H1 (cell line): Measurements from ENCODE around the gene PTS. TPM values are rescaled to one million over a fixed set of nuclear protein-coding genes. Genes with fewer than 3 reads are reported as not detected.

Experiments
- CTCF ChIA-PET: fragments of 300-600 bp; sonication (Branson Sonifier 250); formaldehyde crosslinking; loops from one replicate; lab custom pipeline; 2021; ENCODE audit not compliant: partially characterized antibody; lab: Charles Lee
- POLR2A ChIA-PET: fragments of 300-600 bp; sonication (Branson Sonifier 250); formaldehyde crosslinking; loops from one replicate; lab custom pipeline; 2021; ENCODE audit warnings: inconsistent platforms; ENCODE audit not compliant: partially characterized antibody; lab: Charles Lee
- DNase-seq, 2 experiments: peaks; one replicate each; pipeline versions ENCODE4 v3.0.0 to v3.0.0-alpha.2; 2010 to 2022; ENCODE audit warnings: low spot score in 2 of 2, low read depth in 1 of 2, mixed read lengths in 1 of 2
- FAIRE-seq: peaks from 2 replicates; lab custom pipeline; 2011; peaks lifted over from hg19 to GRCh38; lab: Jason Lieb, UNC
- H2AFZ ChIP-seq: 2 replicates; pipeline ENCODE4 v1.8.1; 2012; ENCODE audit warnings: low read length, inconsistent platforms
- H2AK5ac ChIP-seq: 2 replicates; pipeline ENCODE4 v1.6.1; 2013; ENCODE audit warnings: low read depth, low read length
- H2BK120ac ChIP-seq: replicated peaks from 2 replicates; pipeline ENCODE3; 2013; ENCODE audit warnings: low read depth, low read length, inconsistent platforms
- H2BK12ac ChIP-seq: 2 replicates; pipeline ENCODE4 v1.6.1; 2013; ENCODE audit warnings: low read depth, low read length
- H2BK15ac ChIP-seq: 2 replicates; pipeline ENCODE4 v1.6.1; 2013; ENCODE audit warnings: low read length
- H2BK20ac ChIP-seq: 2 replicates; pipeline ENCODE4 v1.6.1; 2013; ENCODE audit warnings: low read length
- H2BK5ac ChIP-seq: 2 replicates; pipeline ENCODE4 v1.6.1; 2013; ENCODE audit warnings: low read depth, low read length
- H3K14ac ChIP-seq: 2 replicates; pipeline ENCODE4 v1.6.1; 2013; ENCODE audit warnings: inconsistent platforms; ENCODE audit not compliant: insufficient read length
- H3K18ac ChIP-seq: 2 replicates; pipeline ENCODE4 v1.6.1; 2013; ENCODE audit warnings: low read length; ENCODE audit errors: extremely low read depth
- H3K23ac ChIP-seq: 2 replicates; pipeline ENCODE4 v1.6.1; 2013; ENCODE audit warnings: inconsistent platforms; ENCODE audit not compliant: insufficient read length
- H3K23me2 ChIP-seq: 2 replicates; pipeline ENCODE4 v1.6.1; 2013; ENCODE audit warnings: low read depth, low read length
- H3K27ac ChIP-seq: 2 replicates; pipeline ENCODE4 v1.6.1; 2011; ENCODE audit warnings: low read depth, low read length, inconsistent platforms
- H3K27me3 ChIP-seq, 4 experiments: replicated peaks in 1 of 4; 1 replicate in 1 of 4; 2 replicates in 3 of 4; pipeline versions ENCODE4 v1.6.1 to v1.8.1; 2011 to 2013; ENCODE audit warnings: low read length in 3 of 4, mild to moderate bottlenecking in 3 of 4, inconsistent platforms in 2 of 4, mixed read lengths in 2 of 4, moderate library complexity in 1 of 4; ENCODE audit not compliant: control insufficient read depth in 3 of 4, insufficient read depth in 3 of 4; ENCODE audit errors: extremely low read depth in 1 of 4
- H3K36me3 ChIP-seq, 4 experiments: 2 replicates each; pipeline versions ENCODE4 v1.6.1 to v1.8.1; 2011 to 2013; ENCODE audit warnings: mild to moderate bottlenecking in 4 of 4, low read length in 3 of 4, moderate library complexity in 2 of 4, control low read depth in 1 of 4, inconsistent platforms in 1 of 4; ENCODE audit not compliant: insufficient read depth in 4 of 4, control insufficient read depth in 2 of 4
- H3K4ac ChIP-seq: replicated peaks from 2 replicates; pipeline ENCODE3; 2013; ENCODE audit warnings: low read length, low read depth, mixed read lengths, inconsistent platforms; ENCODE audit not compliant: insufficient read length
- H3K4me1 ChIP-seq, 4 experiments: replicated peaks in 1 of 4; 1 replicate in 1 of 4; 2 replicates in 3 of 4; pipeline versions ENCODE4 v1.6.1 to v1.8.1; 2011 to 2013; ENCODE audit warnings: low read length in 3 of 4, inconsistent platforms in 2 of 4, mixed read lengths in 1 of 4; ENCODE audit not compliant: insufficient read depth in 4 of 4, control insufficient read depth in 3 of 4
- H3K4me2 ChIP-seq, 2 experiments: 2 replicates each; pipeline versions ENCODE4 v1.6.1 to v1.8.1; 2011 to 2013; ENCODE audit warnings: low read depth in 2 of 2, low read length in 2 of 2, control low read depth in 1 of 2, inconsistent platforms in 1 of 2, mild to moderate bottlenecking in 1 of 2; ENCODE audit not compliant: insufficient read depth in 1 of 2
- H3K4me3 ChIP-seq, 4 experiments: fragments of 200-600, 300-600 bp in 1 of 4; sonication (generic), shearing (Covaris generic), sonication (Bioruptor Twin) in 1 of 4; 2 replicates each; pipeline versions ENCODE4 v1.5.1 to v1.8.1; 2011 to 2016; ENCODE audit warnings: low read length in 4 of 4, low read depth in 3 of 4, control low read depth in 2 of 4, inconsistent platforms in 2 of 4, mild to moderate bottlenecking in 2 of 4, mixed read lengths in 1 of 4, moderate library complexity in 1 of 4; ENCODE audit not compliant: insufficient read depth in 2 of 4; ENCODE audit errors: extremely low read depth in 1 of 4
- H3K56ac ChIP-seq: replicated peaks from 2 replicates; pipeline ENCODE3; 2013; ENCODE audit warnings: low read depth, mild to moderate bottlenecking, mixed read lengths, low read length, inconsistent platforms; ENCODE audit not compliant: insufficient read length
- H3K79me1 ChIP-seq: 2 replicates; pipeline ENCODE4 v1.6.1; 2013; ENCODE audit warnings: low read depth, low read length, control low read depth
- H3K79me2 ChIP-seq, 2 experiments: 2 replicates each; pipeline versions ENCODE4 v1.6.1 to v1.8.1; 2012 to 2013; ENCODE audit warnings: low read length in 2 of 2, mild to moderate bottlenecking in 2 of 2, inconsistent platforms in 1 of 2; ENCODE audit not compliant: insufficient read depth in 2 of 2, control insufficient read depth in 1 of 2
- H3K9ac ChIP-seq, 4 experiments: replicated peaks in 1 of 4; 1 replicate in 1 of 4; 2 replicates in 3 of 4; pipeline versions ENCODE4 v1.6.1 to v1.8.1; 2011 to 2013; ENCODE audit warnings: low read depth in 3 of 4, low read length in 3 of 4, control low read depth in 2 of 4, mild to moderate bottlenecking in 2 of 4, moderate library complexity in 2 of 4, inconsistent platforms in 1 of 4; ENCODE audit errors: extremely low read depth in 1 of 4
- H3K9me3 ChIP-seq, 2 experiments: 2 replicates each; pipeline versions ENCODE4 v1.6.1 to v1.8.1; 2012 to 2013; ENCODE audit warnings: mild to moderate bottlenecking in 2 of 2, moderate library complexity in 2 of 2, control low read depth in 1 of 2, inconsistent platforms in 1 of 2, low read depth in 1 of 2, low read length in 1 of 2, mixed read lengths in 1 of 2; ENCODE audit not compliant: insufficient read depth in 2 of 2
- H4K20me1 ChIP-seq, 2 experiments: replicated peaks in 1 of 2; 2 replicates each; pipeline versions ENCODE3 to v1.8.1; 2011 to 2013; ENCODE audit warnings: inconsistent platforms in 2 of 2, low read length in 2 of 2, mild to moderate bottlenecking in 1 of 2; ENCODE audit not compliant: insufficient read depth in 2 of 2, control insufficient read depth in 1 of 2
- H4K5ac ChIP-seq: 2 replicates; pipeline ENCODE4 v1.6.1; 2013; ENCODE audit warnings: low read length, low read depth, mixed read lengths, inconsistent platforms; ENCODE audit not compliant: insufficient read length
- H4K8ac ChIP-seq: 2 replicates; pipeline ENCODE4 v1.8.0; 2013; ENCODE audit warnings: mild to moderate bottlenecking, moderate library complexity, low read length, inconsistent platforms; ENCODE audit not compliant: insufficient read depth; ENCODE audit errors: extremely low read depth
- H4K91ac ChIP-seq: replicated peaks from 2 replicates; pipeline ENCODE3; 2013; ENCODE audit warnings: low read length, mixed read lengths, inconsistent platforms; ENCODE audit not compliant: insufficient read length
- BRCA1 ChIP-seq: IDR thresholded peaks from 2 replicates; pipeline ENCODE4 v1.6.1; 2012; ENCODE audit warnings: low read depth, low read length, improper control_type of control experiment
- CREB1 ChIP-seq: IDR thresholded peaks from 2 replicates; pipeline ENCODE4 v1.6.1; 2012; ENCODE audit warnings: inconsistent platforms
- FOSL1 ChIP-seq: IDR thresholded peaks from 2 replicates; pipeline ENCODE4 v1.6.1; 2011; ENCODE audit warnings: mild to moderate bottlenecking, low read depth, low read length, moderate library complexity; ENCODE audit not compliant: insufficient read depth
- KDM4A ChIP-seq: IDR thresholded peaks from one replicate; pipeline ENCODE4 v1.7.1; 2012; ENCODE audit warnings: low read depth, mild to moderate bottlenecking, moderate library complexity, low read length, inconsistent platforms; ENCODE audit not compliant: severe bottlenecking
- RNF2 ChIP-seq: fragments of 200-900, 300-1000 bp; sonication (generic); IDR thresholded peaks from 2 replicates; pipeline ENCODE4 v1.7.1; 2016; ENCODE audit warnings: borderline replicate concordance, low read depth, mild to moderate bottlenecking, antibody characterized with exemption, low read length; ENCODE audit not compliant: poor library complexity, severe bottlenecking; ENCODE audit errors: missing control alignments
- SP2 ChIP-seq: IDR thresholded peaks from 2 replicates; pipeline ENCODE4 v1.6.1; 2012; ENCODE audit warnings: mild to moderate bottlenecking, low read length, inconsistent platforms
- SP4 ChIP-seq: IDR thresholded peaks from 2 replicates; pipeline ENCODE4 v1.6.1; 2012; ENCODE audit warnings: low read length, inconsistent platforms
- ZNF274 ChIP-seq: IDR thresholded peaks from 2 replicates; pipeline ENCODE4 v1.7.0; 2012; ENCODE audit warnings: low read length, borderline replicate concordance; ENCODE audit errors: extremely low read depth
- WGBS, 2 experiments: shearing (Covaris generic) in 1 of 2; methylation state at CpG; one replicate each; pipeline versions ENCODE4 v1.1.6 to v1.1.7; 2013 to 2015; ENCODE audit warnings: low lambda C conversion rate in 2 of 2, mixed read lengths in 2 of 2, inconsistent platforms in 1 of 2, low coverage in 1 of 2, missing lambda C conversion rate in 1 of 2; ENCODE audit not compliant: insufficient replicate concordance in 2 of 2, insufficient coverage in 1 of 2, insufficient read length in 1 of 2; ENCODE audit errors: extremely low coverage in 1 of 2, missing lambda C conversion rate in 1 of 2; 5-methylcytosine and 5-hydroxymethylcytosine counted together
- polyA plus RNA-seq, 7 experiments: library from polyadenylated mRNA; depleted of rRNA in 3 of 7; stranded (reverse) in 5 of 7; unstranded in 2 of 7; fragments of >200 nt in 5 of 7; fragments of 200-250 nt in 2 of 7; gene quantifications; 1 replicate in 5 of 7; 2 replicates in 1 of 7; 4 replicates in 1 of 7; pipeline versions ENCODE4 v1.2.1 to v1.2.3, GENCODE V29; 2011 to 2013; ENCODE audit warnings: missing spikeins in 2 of 7, mixed read lengths in 2 of 7
- total RNA-seq: library from RNA; stranded (reverse); fragmentation: NEBNext Ultra II Directional; extraction: Animal tissue kit (Norgen Biotek cat#: 25700); gene quantifications from 2 replicates; pipeline ENCODE4 v1.2.1, GENCODE V29; 2021

PTS gene
- total and polyA plus RNA-seq, 2 of the 8 experiments (the other 6 are each of a cell fraction or from before 2014, with no cell fraction given) = 18.3 to 25.9 TPM

DNA sequence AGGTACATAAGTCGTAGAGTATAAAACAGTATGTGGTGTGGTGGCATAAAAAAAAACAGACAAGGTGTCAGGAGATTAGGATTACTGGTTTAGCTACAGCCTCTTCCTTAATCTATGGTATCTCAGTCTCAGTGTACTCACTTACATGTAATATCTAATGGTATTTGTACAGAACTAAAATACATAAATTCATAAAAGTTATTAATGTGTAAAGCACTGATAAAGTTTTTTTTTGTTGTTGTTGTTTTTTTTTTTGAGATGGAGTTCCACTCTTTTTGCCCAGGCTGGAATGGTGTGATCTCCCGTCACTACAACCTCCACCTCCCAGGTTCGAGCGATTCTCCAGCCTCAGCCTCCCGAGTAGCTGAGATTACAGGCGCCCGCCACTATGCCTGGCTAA is 2.9 kb downstream of the PTS start:
- CTCF ChIA-PET = interaction anchor here (2.3 to 2.7 kb wide), 2 partner anchors 10 to 45 kb away, joined by 5 to 13 read pairs; no protein-coding TSS in a partner anchor
- DNase-seq = no peak
- no peak overlapping the region for H3K56ac ChIP-seq
- no peak overlapping the region for H2BK120ac ChIP-seq
- H3K9ac ChIP-seq = no peak overlapping the region
- H4K8ac ChIP-seq = no peak overlapping the region
- H2BK20ac ChIP-seq = no peak overlapping the region
- H3K27ac ChIP-seq = no peak overlapping the region
- WGBS, 2 experiments = 86% methylated on average over 7 of the region's 7 CpGs; no CpG with 5 or more reads in 1 of the 2 experiments
- H3K9me3 ChIP-seq = no peaks in the 10 kb centered on the region
- H2AFZ ChIP-seq = no peak overlapping the region
- peaks cover 8% of the 10 kb centered on the region for H3K23me2 ChIP-seq
- H3K79me2 ChIP-seq = peaks cover 0 to 22% of the 10 kb centered on the region in 2 experiments; a peak in 2 of 4 replicates
- H3K4me1 ChIP-seq = no peaks in the 10 kb centered on the region; a peak in 1 of 7 replicates
- peaks cover 0 to 37% (median 9%) of the 10 kb centered on the region in 4 experiments; a peak in 5 of 8 replicates for H3K36me3 ChIP-seq
- FAIRE-seq = no peak
- no peak overlapping the region for H3K14ac ChIP-seq
- H3K4ac ChIP-seq = no peak overlapping the region
- no peak overlapping the region for H2BK12ac ChIP-seq
- no peak overlapping the region for H3K4me3 ChIP-seq
- no peak overlapping the region for H2BK5ac ChIP-seq
- no peak overlapping the region for H2AK5ac ChIP-seq
- no peak overlapping the region for H3K23ac ChIP-seq
- no peak overlapping the region for H3K18ac ChIP-seq
- H3K4me2 ChIP-seq = no peak overlapping the region
- H4K20me1 ChIP-seq = no peaks in the 10 kb centered on the region
- H4K91ac ChIP-seq = no peak overlapping the region
- no peak overlapping the region for H4K5ac ChIP-seq
- no peaks in the 10 kb centered on the region for H3K27me3 ChIP-seq
- no peaks in the 10 kb centered on the region; the same call in 1 of the 2 replicates for H3K79me1 ChIP-seq
- no peak overlapping the region for H2BK15ac ChIP-seq
- TF ChIP-seq CREB1 = no peak
- no peak for TF ChIP-seq FOSL1
- TF ChIP-seq SP2 = no peak
- no peak for TF ChIP-seq KDM4A
- TF ChIP-seq RNF2 = no peak
- no peak for TF ChIP-seq SP4
- no peak for TF ChIP-seq BRCA1
- no peak for TF ChIP-seq ZNF274
- TF ChIP-seq, all 59 proteins: peak for 0
- POLR2A ChIA-PET = no interaction called here
